ENCODE data around the gene LAMA2. TPM values are rescaled to one million over a fixed set of nuclear protein-coding genes. Genes with fewer than 3 reads are reported as not detected.

The LAMA2 gene
- total and polyA plus RNA-seq, 2 donors (not counting 1 experiment from before 2014, with no cell fraction given), result 19.5 to 67.5 TPM

- Histone ChIP-seq H3K4me1 (ENCODE audit: control insufficient read depth, extremely low read depth, insufficient read depth, low read length) (no peaks in the 10 kb centered on the region), H3K27ac (ENCODE audit: insufficient read depth, low read length) (no peak overlapping the region), H3K4me2 (ENCODE audit: extremely low read depth, insufficient read depth, low read length) (no peak overlapping the region), H2AFZ (ENCODE audit: low read length) (no peak overlapping the region), H3K4me3 (replicated peaks in 1 of 4; ENCODE audit: control extremely low read depth in 1 of 4, insufficient read depth in 1 of 4, low read depth in 3 of 4, low read length in 4 of 4) (no peak overlapping the region), H3K27me3 (ENCODE audit: control insufficient read depth, insufficient read depth, low read length) (no peaks in the 10 kb centered on the region), H3K9me3 (ENCODE audit: control insufficient read depth, insufficient read depth, low read depth, low read length) (no peaks in the 10 kb centered on the region), H3K79me2 (ENCODE audit: control insufficient read depth, insufficient read depth, low read length) (no peaks in the 10 kb centered on the region), H3K9ac (ENCODE audit: insufficient read depth, low read length) (no peak overlapping the region), H4K20me1 (ENCODE audit: control insufficient read depth, extremely low read depth, insufficient read depth, low read length) (no peaks in the 10 kb centered on the region), H3K36me3 (ENCODE audit: control insufficient read depth, insufficient read depth, low read length) (no peaks in the 10 kb centered on the region)
- no peak for TF ChIP-seq CTCF (conservative IDR thresholded peaks at IDR 0.05 in 1 of 2, IDR thresholded peaks at IDR 0.05 in 1 of 2; ENCODE audit: low read depth in 1 of 2, low read length in 2 of 2)
- no peak for TF ChIP-seq EZH2 (IDR thresholded peaks at IDR 0.05; ENCODE audit: low read length, missing control alignments)
- DNase-seq (ENCODE audit: low read depth in 2 of 2), result no peak
Measured at GRCh38 chr6:129515004-129515403, 632.1 kb downstream of the LAMA2 start.

- H3K27me3 ChIP-seq (ENCODE audit: control insufficient read depth, insufficient read depth, low read length), result no peaks in the 10 kb centered on the region
- H3K4me1 ChIP-seq (ENCODE audit: control insufficient read depth, extremely low read depth, insufficient read depth, low read length), result no peaks in the 10 kb centered on the region
- DNase-seq (ENCODE audit: low read depth in 2 of 2), result peak in 1 of 2 donors; percentile 14
- no peaks in the 10 kb centered on the region for H3K36me3 ChIP-seq (ENCODE audit: control insufficient read depth, insufficient read depth, low read length)
- H2AFZ ChIP-seq (ENCODE audit: low read length), result no peak overlapping the region
- no peak for TF ChIP-seq CTCF (conservative IDR thresholded peaks at IDR 0.05 in 1 of 2, IDR thresholded peaks at IDR 0.05 in 1 of 2; ENCODE audit: low read depth in 1 of 2, low read length in 2 of 2)
- no peak for TF ChIP-seq EZH2 (IDR thresholded peaks at IDR 0.05; ENCODE audit: low read length, missing control alignments)
- H3K9ac ChIP-seq (ENCODE audit: insufficient read depth, low read length), result no peak overlapping the region
- no peak overlapping the region for H3K27ac ChIP-seq (ENCODE audit: insufficient read depth, low read length)
- H3K9me3 ChIP-seq (ENCODE audit: control insufficient read depth, insufficient read depth, low read depth, low read length), result no peaks in the 10 kb centered on the region
- H4K20me1 ChIP-seq (ENCODE audit: control insufficient read depth, extremely low read depth, insufficient read depth, low read length), result no peaks in the 10 kb centered on the region
- H3K79me2 ChIP-seq (ENCODE audit: control insufficient read depth, insufficient read depth, low read length), result no peaks in the 10 kb centered on the region
- no peak overlapping the region for H3K4me3 ChIP-seq (replicated peaks in 1 of 4; ENCODE audit: control extremely low read depth in 1 of 4, insufficient read depth in 1 of 4, low read depth in 3 of 4, low read length in 4 of 4)
- no peak overlapping the region for H3K4me2 ChIP-seq (ENCODE audit: extremely low read depth, insufficient read depth, low read length)
Measured at GRCh38 chr6:129516005-129516404, 633.1 kb downstream of the LAMA2 start.

GRCh38 chr6:129516787-129517186 lies 633.8 kb downstream of the LAMA2 start:
- TF ChIP-seq EZH2 (IDR thresholded peaks at IDR 0.05; ENCODE audit: low read length, missing control alignments) (no peak), CTCF (conservative IDR thresholded peaks at IDR 0.05 in 1 of 2, IDR thresholded peaks at IDR 0.05 in 1 of 2; ENCODE audit: low read depth in 1 of 2, low read length in 2 of 2) (no peak)

More at GRCh38 chr6:129516787-129517186, 633.8 kb downstream of the LAMA2 start:
- H3K79me2 ChIP-seq (ENCODE audit: control insufficient read depth, insufficient read depth, low read length), result no peaks in the 10 kb centered on the region
- no peak overlapping the region for H3K4me2 ChIP-seq (ENCODE audit: extremely low read depth, insufficient read depth, low read length)
- H3K4me3 ChIP-seq (replicated peaks in 1 of 4; ENCODE audit: control extremely low read depth in 1 of 4, insufficient read depth in 1 of 4, low read depth in 3 of 4, low read length in 4 of 4), result no peak overlapping the region
- H3K27ac ChIP-seq (ENCODE audit: insufficient read depth, low read length), result no peak overlapping the region
- H3K9ac ChIP-seq (ENCODE audit: insufficient read depth, low read length), result no peak overlapping the region
- H2AFZ ChIP-seq (ENCODE audit: low read length), result no peak overlapping the region
- H3K27me3 ChIP-seq (ENCODE audit: control insufficient read depth, insufficient read depth, low read length), result no peaks in the 10 kb centered on the region
- no peaks in the 10 kb centered on the region for H3K9me3 ChIP-seq (ENCODE audit: control insufficient read depth, insufficient read depth, low read depth, low read length)
- DNase-seq (ENCODE audit: low read depth in 2 of 2), result no peak
- H4K20me1 ChIP-seq (ENCODE audit: control insufficient read depth, extremely low read depth, insufficient read depth, low read length), result no peaks in the 10 kb centered on the region
- H3K36me3 ChIP-seq (ENCODE audit: control insufficient read depth, insufficient read depth, low read length), result no peaks in the 10 kb centered on the region
- H3K4me1 ChIP-seq (ENCODE audit: control insufficient read depth, extremely low read depth, insufficient read depth, low read length), result no peaks in the 10 kb centered on the region

Data from fibroblast of lung (primary cell).